MM.1S (cell line): Measurements from ENCODE around the gene PPARGC1A.

Experiments used
- CTCF ChIP-seq: fragments of 300-600 bp; sonication (generic); IDR thresholded peaks from 2 replicates; pipeline ENCODE4 v1.5.1; 2016; ENCODE audit warnings: antibody characterized with exemption, low read length, mixed read lengths
- EZH2 ChIP-seq: fragments of 300-600 bp; sonication (generic); optimal IDR thresholded peaks from 2 replicates; pipeline ENCODE3; 2017; ENCODE audit warnings: low read depth, mild to moderate bottlenecking, antibody characterized with exemption, low read length, mixed read lengths
- EZH2phosphoT487 ChIP-seq: fragments of 300-600 bp; sonication (generic); IDR thresholded peaks from 2 replicates; pipeline ENCODE4 v1.6.1; 2018; ENCODE audit warnings: antibody characterized with exemption, low read length

GRCh38 chr4:23889391-23889790, 456 bp downstream of the PPARGC1A start:
- TF ChIP-seq CTCF = no peak
- no peak for TF ChIP-seq EZH2
- TF ChIP-seq EZH2phosphoT487 = no peak
